DOHH2 (cell line): ENCODE measurements around the gene HSPB3.
A peak's percentile ranks its signal among the peaks of the same experiment; 100 is the strongest.

Experiments used
- CTCF ChIP-seq: fragments of 200-600 bp; sonication (generic); IDR thresholded peaks from one replicate; pipeline ENCODE4 v1.5.1; 2014; ENCODE audit warnings: antibody characterized with exemption, mild to moderate bottlenecking, low read depth, low read length; ENCODE audit not compliant: poor library complexity, severe bottlenecking
- EZH2phosphoT487 ChIP-seq: fragments of 200-600 bp; sonication (generic); IDR thresholded peaks from 2 replicates; pipeline ENCODE4 v1.6.1; 2017; ENCODE audit warnings: borderline replicate concordance, mild to moderate bottlenecking, antibody characterized with exemption, low read length, moderate library complexity, mixed read lengths

GRCh38 chr5:54443270-54443669 is 12.2 kb upstream of the HSPB3 start:
- TF ChIP-seq EZH2phosphoT487 = no peak
- peak; percentile 53 for TF ChIP-seq CTCF
